GM12873 (cell line): ENCODE measurements around the gene PNMA6F.

Experiments
- CTCF ChIP-seq: IDR thresholded peaks from 2 replicates; pipeline ENCODE4 v1.5.1; 2012; ENCODE audit warnings: low read depth, mild to moderate bottlenecking, moderate library complexity, low read length, control low read depth; ENCODE audit not compliant: insufficient read depth; ENCODE audit errors: missing control alignments

Gene PNMA6F

GRCh38 chrX:153318811-153319210 is 2.8 kb downstream of the PNMA6F start:
- TF ChIP-seq CTCF, result no peak

- no peak for TF ChIP-seq CTCF
These were observed 3.4 kb downstream of the PNMA6F start for GRCh38 chrX:153317996-153318722.

- TF ChIP-seq CTCF, result no peak
These were observed 4.3 kb downstream of the PNMA6F start for GRCh38 chrX:153317306-153317705.

GRCh38 chrX:153312842-153313241 is 8.7 kb downstream of the PNMA6F start:
- TF ChIP-seq CTCF, result no peak

GRCh38 chrX:153312041-153312440 is 9.5 kb downstream of the PNMA6F start:
- no peak for TF ChIP-seq CTCF

GRCh38 chrX:153310901-153311300 is 10.7 kb downstream of the PNMA6F start:
- TF ChIP-seq CTCF, result no peak

- no peak for TF ChIP-seq CTCF
These were observed 14.0 kb downstream of the PNMA6F start for GRCh38 chrX:153307276-153308178.
